OCI-M2 (cell line): ENCODE results near the gene ELL.

Source experiments
- DNase-seq: peaks from one replicate; lab custom pipeline; 2025; ENCODE audit not compliant: unreplicated experiment; lab: John Stamatoyannopoulos, UW

Gene ELL

DNA sequence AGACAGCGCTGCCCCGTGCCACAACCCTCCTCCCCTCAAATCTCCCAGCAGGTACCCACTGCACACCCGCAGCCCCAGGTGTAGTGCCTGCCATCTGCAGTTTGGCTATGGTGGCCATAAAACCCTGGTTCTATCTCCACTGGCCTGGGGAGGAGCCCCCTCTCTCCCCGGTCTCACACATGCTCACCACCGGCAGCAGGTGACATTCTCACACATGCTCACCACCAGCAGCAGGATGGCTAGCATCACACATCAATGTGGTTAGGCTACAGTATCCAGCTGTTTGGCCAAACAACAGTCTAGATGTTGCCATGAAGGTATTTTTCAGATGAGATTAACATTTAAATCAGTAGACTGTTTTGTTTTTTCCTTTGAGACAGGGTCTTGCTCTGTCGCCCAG lies 31.1 kb downstream of the ELL start:
- no peak for DNase-seq

DNA sequence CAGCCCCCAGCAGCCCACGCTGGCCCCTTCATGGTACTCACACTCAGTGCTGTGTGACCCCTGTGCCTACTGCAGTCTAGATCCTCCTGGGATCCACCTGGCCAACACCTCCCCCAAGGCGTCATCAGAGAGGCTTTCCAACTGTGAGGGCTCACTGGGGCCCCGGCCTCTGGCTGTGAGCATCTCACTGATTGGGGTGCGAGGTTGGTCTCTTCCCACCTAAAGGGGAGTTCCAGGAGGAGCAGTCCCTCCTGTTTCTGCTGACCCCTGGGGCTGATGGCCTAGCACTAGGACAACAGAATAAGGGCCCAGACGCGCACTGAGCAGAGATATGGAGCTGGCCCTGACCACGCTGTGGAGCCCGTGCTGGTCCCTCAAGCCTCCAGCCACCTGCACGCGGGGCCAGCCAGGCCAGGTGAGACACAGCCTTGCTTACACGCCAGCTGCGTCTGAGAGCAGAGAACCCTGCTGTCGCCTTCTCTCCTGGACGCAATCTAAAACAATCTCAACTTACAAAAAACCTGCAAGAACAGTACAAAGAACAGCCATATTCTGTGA lies 32.2 kb downstream of the ELL start:
- no peak for DNase-seq

DNA sequence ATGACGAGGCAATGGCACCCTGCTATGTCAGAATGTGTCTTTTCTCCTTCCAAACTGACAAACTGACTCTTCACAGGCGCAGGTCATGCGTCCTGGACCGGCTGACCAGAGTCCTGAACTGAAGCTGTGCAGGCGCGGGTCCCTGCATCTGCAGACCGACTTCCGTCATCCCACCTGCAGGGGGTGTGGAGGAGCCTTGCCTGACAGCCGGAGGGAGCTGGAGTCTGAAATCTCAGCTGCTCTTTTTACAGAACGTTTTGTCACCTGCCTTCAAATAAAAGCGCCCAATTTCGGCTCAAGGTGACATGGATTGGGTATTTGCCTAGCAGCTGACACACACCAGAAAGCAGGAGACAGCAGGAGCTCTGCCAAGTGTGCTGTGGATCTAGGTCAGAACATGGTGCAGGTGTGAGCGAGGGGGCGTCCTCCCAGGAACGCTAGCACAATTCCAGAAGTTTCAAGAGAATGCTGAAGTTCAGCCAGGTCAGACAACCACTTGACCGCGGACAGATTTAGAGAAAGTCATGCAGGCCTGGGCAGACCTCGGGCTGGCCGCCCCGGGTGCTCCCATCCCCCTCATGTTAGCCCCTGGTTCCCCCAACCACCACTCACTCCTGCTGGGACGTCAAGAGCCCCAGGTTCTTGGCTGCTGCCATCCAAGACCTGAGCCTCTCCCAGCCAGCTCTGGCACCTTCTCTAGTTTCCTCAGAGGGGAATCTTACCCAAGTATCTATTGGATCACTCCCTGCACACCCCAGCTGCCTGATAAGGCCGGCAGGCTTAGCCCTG lies 32.8 kb downstream of the ELL start:
- DNase-seq: no peak

DNA sequence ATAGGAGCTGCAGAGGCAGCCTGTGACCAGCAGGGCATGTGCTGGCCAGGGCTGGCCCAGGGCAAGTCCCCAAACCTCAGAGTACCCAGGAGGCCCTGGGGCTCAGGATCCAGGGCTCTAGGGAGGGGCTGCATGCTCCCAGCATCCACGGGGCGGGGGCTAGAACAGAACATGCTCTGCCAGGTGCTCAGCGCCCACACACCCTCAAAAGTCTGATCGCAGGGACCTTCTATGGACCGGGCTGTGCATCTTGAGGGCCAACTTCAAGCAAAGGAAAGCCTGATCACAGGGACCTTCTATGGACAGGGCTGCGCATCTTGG lies 33.5 kb downstream of the ELL start:
- DNase-seq: no peak

DNA sequence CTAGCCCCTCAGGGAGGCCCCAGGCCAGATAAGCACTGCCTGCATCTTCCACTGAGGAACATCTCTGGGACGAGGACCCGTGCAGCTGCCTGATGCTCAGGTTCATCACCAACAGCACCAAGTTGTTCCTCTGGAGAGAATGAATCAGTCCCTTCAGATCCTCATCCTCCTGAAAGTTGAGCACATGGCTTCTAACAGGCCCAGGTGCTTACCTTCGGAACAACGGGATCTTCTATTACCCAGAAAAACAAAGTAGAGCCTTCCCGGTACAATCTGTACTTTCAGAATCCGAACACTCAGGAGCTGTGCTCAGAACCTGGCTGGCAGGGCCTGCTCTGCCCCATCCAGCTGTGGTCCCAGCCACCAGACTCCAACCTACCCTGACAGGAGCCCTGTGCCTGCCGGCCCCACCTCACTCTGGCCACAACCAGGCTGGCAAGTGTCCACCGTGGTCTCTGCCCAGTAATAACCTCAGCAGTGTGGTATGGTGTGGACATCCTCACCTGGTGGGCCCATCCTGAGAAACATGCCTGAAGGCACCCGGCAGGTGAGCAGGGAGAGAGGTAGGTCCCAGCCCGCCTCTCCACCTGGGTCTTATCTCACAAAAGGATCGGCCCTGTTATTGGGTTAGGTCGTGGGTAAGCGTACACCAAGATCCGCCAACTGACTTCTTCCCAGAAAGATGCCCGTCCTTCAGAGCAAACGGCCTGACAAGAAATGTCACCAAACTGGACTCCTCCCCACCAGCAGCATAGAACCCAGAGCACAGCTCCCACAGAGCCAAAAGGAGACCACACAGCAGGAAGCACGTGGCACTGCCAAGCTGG lies 34.1 kb downstream of the ELL start:
- DNase-seq: no peak

DNA sequence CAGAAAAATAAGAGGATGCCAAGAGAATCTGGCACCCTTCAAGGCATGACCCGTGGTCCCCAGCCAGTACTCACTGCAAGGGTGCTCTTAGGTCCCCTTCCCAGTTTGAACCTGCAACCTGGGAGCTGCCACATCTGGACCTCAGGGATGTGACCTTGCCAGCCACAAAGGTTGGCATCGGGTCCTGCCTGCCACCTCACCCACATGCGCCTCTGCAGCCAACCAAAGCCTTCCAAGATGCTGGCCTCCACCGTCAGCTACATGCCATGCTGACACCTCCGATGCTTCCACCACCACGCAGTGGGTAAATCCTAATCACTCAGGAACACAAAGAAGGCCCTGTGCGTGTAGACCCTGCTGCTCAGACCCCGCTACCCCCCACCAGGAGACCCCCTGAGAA lies 35.1 kb downstream of the ELL start:
- no peak for DNase-seq

DNA sequence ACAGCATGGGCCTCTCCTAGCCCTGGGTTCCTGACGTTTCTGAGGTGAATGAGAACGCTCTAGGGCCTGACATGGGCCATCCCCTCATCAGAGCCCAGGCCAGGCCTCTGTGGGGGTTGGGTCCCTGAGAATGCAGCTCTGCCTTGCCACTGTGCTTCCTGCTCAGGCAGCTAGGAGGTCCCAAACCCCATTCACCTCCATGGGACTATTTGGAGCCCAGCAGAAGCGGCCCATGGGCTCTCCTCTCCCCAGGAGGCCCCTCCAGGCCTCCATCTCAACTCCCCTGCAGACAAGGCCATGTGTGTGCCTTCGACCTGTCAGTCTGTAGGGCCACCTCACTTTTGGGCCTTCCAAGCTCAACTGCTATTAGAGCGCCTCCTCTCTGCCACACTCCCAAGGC lies 36.9 kb downstream of the ELL start:
- DNase-seq: no peak

DNA sequence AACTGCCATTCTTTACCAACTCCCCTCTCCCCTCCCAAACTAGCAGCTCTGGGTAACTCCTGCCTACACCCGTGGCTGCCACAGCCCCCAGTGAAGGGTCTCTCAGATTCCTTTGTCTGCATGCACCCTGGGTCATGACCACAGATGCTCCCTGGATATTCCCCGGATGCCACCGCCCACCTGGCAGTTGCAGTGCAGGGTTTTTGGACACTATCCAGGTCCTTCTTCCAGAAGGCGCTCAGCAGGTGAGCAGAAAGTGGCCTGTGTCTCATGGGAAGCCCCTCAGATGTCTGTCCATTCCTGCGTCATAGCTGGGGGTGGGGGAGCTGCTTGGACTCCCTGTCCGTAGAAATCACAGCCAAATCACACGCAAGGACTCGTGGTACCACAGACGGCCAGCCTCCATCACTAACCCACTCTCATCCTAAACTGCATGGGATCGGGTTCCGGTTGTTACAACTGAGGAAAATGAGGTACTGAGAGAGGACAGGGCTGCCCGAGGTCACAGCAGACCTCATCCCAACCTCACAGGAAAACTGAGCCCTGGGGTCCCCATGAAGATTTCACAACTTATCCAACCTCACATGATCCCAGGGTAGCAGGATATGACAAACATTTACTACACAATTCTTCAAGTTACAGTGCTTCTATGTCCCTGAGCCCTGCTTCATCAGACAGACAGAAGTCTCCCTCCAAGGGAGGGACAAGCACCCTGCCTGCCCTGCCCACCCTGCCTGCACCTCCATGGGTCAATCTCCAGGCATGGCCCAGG lies 38.6 kb downstream of the ELL start:
- DNase-seq: no peak

DNA sequence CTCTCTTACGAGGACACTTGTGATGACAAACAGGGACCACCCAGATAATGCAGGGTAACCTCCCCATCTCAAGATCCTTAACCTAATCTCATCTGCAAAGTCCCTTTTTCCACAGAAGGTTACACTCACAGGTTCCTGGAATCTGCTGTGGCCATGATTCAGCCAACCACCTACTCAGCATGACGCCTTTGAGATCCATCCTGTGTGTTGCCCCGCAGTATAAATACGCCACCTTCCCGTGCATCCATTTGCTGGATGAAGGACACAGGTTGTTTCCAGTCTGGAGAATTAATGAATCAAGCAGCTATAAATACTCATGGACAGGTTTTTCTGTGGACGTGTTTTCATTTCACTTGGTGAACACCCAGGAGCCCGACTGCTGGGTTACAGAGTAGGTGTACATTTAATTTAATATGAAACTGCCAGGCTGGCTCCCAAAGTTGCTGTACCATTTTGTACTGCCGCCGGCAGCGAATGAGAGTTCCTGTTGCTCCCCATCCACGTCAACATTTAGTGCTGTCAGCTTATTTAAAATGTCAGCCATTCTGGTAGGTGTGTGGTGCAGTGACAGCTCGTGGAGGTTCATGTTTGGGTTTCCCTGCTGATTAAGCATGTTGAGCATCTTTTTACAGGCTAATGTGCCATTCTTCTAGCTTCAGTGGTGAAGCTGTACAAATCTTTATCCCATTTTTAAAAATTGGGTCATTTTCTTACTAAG lies 40.2 kb downstream of the ELL start:
- DNase-seq: no peak

DNA sequence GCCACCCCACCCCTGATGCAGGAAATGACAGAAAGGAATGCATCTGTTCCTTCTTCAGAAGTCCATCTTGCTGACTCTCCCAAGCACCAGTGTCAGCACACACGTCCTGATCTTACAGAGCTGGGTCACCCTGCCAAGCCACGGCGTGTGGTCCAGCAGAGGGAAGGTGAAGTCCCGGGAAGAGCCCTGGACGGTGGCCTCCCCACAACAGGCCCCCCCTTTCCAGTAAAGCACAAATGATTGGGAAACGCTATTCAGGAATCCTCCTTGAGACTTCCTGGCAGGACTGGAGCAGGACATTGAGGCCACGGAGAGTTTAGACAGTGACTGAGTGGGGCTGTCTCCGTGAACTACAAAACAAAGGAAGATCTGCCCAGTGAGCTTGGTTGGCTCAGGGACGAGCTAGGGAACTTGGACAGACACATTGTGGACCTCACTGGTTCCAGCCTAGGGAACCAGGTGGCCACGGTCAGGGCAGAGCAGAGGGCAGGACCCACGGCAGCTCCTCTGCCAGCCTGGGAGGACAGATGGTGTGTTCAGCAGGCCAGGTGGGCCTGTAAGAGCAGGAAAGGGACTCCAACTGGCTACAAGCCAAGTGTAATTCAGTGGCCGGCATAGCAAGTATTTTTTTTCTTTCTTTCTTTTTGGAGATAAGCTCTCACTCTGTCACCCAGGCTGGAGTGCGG lies 41.7 kb downstream of the ELL start:
- no peak for DNase-seq

DNA sequence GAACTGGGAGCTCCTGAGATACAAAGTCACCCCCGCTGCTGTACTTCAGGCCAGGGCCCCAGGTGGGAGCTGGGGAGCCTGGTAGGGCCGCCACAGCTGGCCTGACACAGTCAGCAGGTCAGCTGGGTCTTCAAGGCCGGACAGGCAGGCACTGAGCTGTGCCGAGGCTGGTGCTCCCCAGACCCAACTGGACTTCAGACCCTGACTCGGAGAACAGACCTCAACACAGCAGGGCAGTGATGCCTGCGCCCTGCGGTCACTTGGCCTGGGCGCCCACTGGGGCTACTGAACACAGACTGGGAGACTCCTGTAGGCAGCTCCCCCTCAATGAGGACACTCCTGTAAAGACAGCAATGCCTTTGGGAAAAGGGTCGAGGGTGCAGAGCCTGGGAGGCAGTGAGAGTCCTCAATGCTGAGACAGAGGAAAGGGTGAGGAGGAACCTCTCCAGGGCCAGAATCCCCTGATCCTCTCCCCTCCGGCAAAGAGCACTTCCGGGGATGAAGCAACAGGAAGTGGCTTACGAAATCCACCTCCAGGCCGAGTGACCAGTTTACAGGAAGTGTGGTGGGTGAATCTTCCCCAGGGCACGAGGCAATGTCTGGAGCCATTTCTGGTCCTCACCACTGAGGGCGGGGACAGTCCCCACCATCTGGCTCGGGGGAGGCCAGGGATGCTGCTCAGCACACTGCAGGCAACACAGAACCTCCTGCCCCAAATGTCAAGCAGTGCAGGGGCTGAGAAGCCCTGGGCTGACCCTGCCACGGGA lies 43.1 kb downstream of the ELL start:
- no peak for DNase-seq

DNA sequence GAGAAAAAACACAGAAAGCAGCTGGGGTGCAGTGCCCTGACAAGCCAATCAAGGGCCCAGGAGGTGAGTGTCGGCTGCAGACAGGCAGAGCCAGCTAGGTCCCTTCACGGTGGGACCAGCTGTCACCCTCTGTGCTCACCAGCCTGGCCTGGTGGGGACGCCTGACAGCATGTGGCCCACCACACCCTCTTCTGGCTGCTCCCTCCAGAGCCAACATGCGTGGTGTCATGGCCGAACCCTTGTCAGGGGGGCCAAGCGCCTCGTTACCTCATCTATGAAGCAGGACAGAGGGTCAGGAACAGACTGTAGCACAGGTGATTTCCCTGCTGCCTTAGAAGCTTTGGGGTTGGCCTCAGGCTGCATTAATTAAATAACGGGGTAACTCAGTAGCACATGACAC lies 43.9 kb downstream of the ELL start:
- no peak for DNase-seq

DNA sequence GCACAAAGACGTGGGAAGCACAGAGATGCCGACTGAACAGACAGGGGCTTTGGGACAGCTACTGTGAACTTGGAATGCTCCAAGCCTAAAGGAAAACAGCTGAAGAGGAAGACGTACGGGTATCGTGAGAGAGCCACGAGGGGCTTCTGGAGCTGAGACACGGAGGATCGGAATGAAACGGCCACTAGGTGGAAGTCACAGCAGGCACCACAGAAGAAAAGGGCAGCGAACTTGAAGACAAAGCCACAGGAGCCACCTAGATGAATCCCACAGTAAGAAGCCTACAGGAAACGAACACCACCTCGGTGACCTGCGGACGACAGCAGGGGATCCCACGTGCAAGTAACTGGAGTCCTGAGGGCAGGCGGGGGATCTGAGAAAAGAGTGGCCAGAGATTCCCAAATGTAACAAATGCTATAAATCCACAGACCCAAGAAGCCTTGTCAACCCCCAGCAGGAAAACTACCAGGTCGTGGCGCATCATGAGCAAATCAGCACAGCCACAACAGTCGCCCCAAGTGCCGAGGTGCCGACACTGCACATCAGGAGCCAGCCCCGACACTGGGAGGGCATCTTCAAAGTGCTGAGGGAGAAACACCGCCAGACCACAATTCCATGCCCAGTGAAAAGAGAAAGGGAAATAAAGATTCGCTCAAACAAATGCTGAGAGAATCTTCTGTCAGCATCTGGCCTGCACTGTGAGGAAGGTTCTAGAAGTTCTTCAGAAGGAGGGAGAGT lies 44.7 kb downstream of the ELL start:
- no peak for DNase-seq

DNA sequence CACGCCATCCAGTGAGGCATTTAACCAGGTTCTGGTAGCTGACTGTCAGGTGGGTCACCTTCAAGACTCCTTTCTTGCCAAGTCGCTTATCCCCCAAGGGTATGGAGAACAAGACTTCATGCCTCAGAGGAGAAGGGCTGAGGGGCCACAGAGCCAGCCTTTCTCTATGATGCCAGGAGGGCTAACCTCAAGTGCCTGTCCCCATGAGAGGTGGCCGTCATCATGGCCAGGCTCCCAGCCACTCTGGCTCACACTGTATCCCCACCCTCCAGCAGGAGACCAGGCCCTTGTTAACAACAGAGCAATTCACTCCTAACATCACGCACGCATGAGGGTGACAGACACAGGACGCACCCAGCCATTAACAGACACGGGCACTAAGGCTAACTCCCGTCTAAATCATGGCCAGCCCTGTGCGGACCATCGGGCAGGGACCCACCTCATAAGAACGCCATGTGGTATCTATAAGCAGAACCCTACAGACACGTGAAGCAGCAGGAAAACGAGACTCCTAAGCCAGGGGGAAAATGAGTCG lies 45.3 kb downstream of the ELL start:
- DNase-seq: no peak

DNA sequence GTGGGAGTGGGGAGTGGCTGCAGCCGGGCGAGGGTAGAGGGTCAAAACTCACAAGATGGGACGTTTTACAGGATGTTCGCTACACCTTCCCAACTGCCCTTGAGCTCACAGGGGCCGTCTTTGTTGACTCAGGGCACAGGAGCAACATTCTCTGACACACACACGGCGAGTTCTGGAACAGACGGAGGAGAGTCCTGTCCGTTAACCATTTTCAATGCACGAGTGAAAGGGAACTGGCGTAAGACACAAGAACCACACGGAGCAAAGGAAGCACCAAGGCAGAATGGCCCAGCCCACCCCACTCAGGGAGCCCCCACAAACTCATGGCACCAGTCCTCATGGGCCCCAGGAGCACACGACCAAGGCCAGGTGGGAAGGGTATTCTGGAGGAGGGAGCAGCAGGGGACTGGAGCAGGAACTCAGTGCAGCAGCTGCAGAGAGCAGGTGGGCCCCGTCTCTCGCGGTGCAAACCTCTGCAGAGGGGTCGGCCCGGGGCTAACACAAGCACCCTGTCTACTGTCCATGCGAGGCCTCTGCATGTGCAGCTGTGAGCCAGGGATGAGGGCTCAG lies 46.0 kb downstream of the ELL start:
- no peak for DNase-seq

DNA sequence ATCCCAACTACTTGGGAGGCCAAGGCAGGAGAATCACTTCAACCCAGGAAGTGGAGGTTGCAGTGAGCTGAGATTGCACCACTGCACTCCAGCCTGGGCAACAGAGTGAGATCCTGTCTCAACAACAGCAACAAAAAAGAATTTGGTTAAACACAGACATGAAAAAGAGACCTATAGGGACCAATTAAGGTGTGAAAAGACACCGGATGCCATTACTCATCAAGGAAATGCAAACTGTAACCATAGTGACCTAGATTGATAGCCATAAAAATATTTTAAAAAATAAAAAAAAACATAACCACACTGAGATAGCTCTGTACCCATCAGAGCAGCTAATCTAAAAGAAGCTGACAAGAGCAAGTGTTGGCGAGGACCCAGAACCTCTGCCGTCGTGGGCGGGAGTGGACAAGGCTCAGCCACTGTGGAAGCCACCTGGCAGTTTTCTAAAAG lies 46.8 kb downstream of the ELL start:
- DNase-seq: no peak

DNA sequence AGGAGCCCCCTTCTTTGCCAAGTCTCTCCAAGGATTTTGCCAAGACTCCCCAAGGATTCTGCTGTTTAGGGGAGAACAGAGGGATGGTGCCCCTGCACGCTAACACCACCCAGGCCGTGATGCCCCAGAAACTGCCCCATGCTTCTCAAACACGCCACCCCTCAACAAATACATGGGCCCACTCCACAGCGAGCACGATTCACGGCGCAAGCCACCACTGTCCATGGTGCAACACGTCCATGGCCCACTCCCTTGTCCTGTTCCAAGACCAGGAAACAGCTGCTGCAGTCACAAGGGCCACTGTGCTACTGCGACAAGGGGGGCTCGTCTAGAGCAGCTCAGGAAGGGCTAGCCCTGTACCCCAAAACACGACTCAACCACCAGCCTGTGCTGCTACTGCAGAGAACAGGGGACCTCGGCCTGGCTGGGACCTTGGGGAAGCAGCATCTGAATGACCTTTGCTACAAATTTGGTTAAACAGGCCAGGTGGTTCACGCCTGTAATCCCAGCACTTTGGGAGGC lies 47.4 kb downstream of the ELL start:
- no peak for DNase-seq

DNA sequence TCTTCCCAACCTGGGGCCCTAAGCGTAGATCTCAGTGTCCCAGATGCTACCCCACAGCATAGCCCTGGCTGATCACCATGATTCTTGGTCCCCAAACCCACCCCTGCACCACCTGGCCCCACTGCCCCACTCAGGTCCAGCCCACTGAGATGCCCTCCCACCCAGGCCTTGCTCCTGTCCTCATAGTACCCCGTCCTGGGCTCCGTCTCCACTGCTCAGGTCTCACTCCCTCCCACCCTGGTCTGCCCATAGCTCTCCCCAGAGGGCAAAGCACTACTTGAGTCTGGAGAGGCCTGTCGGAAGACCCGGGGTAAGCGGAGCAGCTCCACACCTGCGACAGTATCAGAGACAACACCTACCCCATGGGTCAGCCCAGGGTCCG lies 48.2 kb downstream of the ELL start:
- no peak for DNase-seq
